ENCODE measurements around the gene ITGA11.
A peak's percentile ranks its signal among the peaks of the same experiment; 100 is the strongest.

The ITGA11 gene

GRCh38 chr15:68417051-68417450, 14.9 kb downstream of the ITGA11 start:
- Histone ChIP-seq H3K27me3 (ENCODE audit: low read depth) (no peaks in the 10 kb centered on the region), H3K9me3 (no peaks in the 10 kb centered on the region), H3K4me1 (no peaks in the 10 kb centered on the region), H3K36me3 (replicated peaks) (no peaks in the 10 kb centered on the region), H3K4me3 (no peak overlapping the region)
- in situ Hi-C loops (cut with MboI; ENCODE audit: low sequenced_read_pairs) = no loop called here
- peak in 1 of 2 experiments; percentile 4 for DNase-seq (ENCODE audit: low spot score in 2 of 2)

- Histone ChIP-seq H3K36me3 (replicated peaks) (no peaks in the 10 kb centered on the region), H3K9me3 (no peaks in the 10 kb centered on the region), H3K4me1 (no peaks in the 10 kb centered on the region), H3K27me3 (ENCODE audit: low read depth) (no peaks in the 10 kb centered on the region), H3K4me3 (no peak overlapping the region)
- in situ Hi-C loops (cut with MboI; ENCODE audit: low sequenced_read_pairs) = no loop called here
- no peak for DNase-seq (ENCODE audit: low spot score in 2 of 2)
These were observed 15.8 kb downstream of the ITGA11 start for GRCh38 chr15:68416158-68416535.

- in situ Hi-C loops (cut with MboI; ENCODE audit: low sequenced_read_pairs) = no loop called here
- Histone ChIP-seq H3K27me3 (ENCODE audit: low read depth) (no peaks in the 10 kb centered on the region), H3K4me3 (no peak overlapping the region), H3K9me3 (no peaks in the 10 kb centered on the region), H3K4me1 (no peaks in the 10 kb centered on the region), H3K36me3 (replicated peaks) (no peaks in the 10 kb centered on the region)
- peak in 1 of 2 experiments; percentile 6 for DNase-seq (ENCODE audit: low spot score in 2 of 2)
These were observed 16.3 kb downstream of the ITGA11 start for GRCh38 chr15:68415501-68416157.

GRCh38 chr15:68415061-68415460, 16.9 kb downstream of the ITGA11 start:
- DNase-seq (ENCODE audit: low spot score in 2 of 2) = no peak
- no peaks in the 10 kb centered on the region for H3K9me3 ChIP-seq
- no peaks in the 10 kb centered on the region for H3K36me3 ChIP-seq (replicated peaks)
- in situ Hi-C loops (cut with MboI; ENCODE audit: low sequenced_read_pairs) = no loop called here
- H3K4me3 ChIP-seq = no peak overlapping the region
- no peaks in the 10 kb centered on the region for H3K27me3 ChIP-seq (ENCODE audit: low read depth)
- no peaks in the 10 kb centered on the region for H3K4me1 ChIP-seq

- in situ Hi-C loops (cut with MboI; ENCODE audit: low sequenced_read_pairs) = no loop called here
- Histone ChIP-seq H3K36me3 (replicated peaks) (no peaks in the 10 kb centered on the region), H3K4me1 (no peaks in the 10 kb centered on the region), H3K4me3 (no peak overlapping the region), H3K27me3 (ENCODE audit: low read depth) (no peaks in the 10 kb centered on the region), H3K9me3 (no peaks in the 10 kb centered on the region)
- peak in 1 of 2 experiments; percentile 4 for DNase-seq (ENCODE audit: low spot score in 2 of 2)
These were observed 17.4 kb downstream of the ITGA11 start for GRCh38 chr15:68414591-68414990.

- no peaks in the 10 kb centered on the region for H3K4me1 ChIP-seq
- H3K36me3 ChIP-seq (replicated peaks) = no peaks in the 10 kb centered on the region
- H3K9me3 ChIP-seq = no peaks in the 10 kb centered on the region
- in situ Hi-C loops (cut with MboI; ENCODE audit: low sequenced_read_pairs) = no loop called here
- no peak overlapping the region for H3K4me3 ChIP-seq
- no peaks in the 10 kb centered on the region for H3K27me3 ChIP-seq (ENCODE audit: low read depth)
- DNase-seq (ENCODE audit: low spot score in 2 of 2) = peak in 1 of 2 experiments; percentile 5
These were observed 17.8 kb downstream of the ITGA11 start for GRCh38 chr15:68414206-68414555.

- no peaks in the 10 kb centered on the region for H3K36me3 ChIP-seq (replicated peaks)
- no peaks in the 10 kb centered on the region for H3K4me1 ChIP-seq
- peak in 1 of 2 experiments; percentile 4 for DNase-seq (ENCODE audit: low spot score in 2 of 2)
- H3K27me3 ChIP-seq (ENCODE audit: low read depth) = no peaks in the 10 kb centered on the region
- in situ Hi-C loops (cut with MboI; ENCODE audit: low sequenced_read_pairs) = no loop called here
- no peaks in the 10 kb centered on the region for H3K9me3 ChIP-seq
- H3K4me3 ChIP-seq = no peak overlapping the region
These were observed 18.4 kb downstream of the ITGA11 start for GRCh38 chr15:68413363-68414205.

GRCh38 chr15:68412218-68412617, 19.7 kb downstream of the ITGA11 start:
- Histone ChIP-seq H3K27me3 (ENCODE audit: low read depth) (0 out of 2 replicates have a peak, but pooled peaks cover 3% of the 10 kb centered on the region), H3K36me3 (replicated peaks) (no peaks in the 10 kb centered on the region), H3K9me3 (no peaks in the 10 kb centered on the region), H3K4me3 (no peak overlapping the region), H3K4me1 (no peaks in the 10 kb centered on the region)
- in situ Hi-C loops (cut with MboI; ENCODE audit: low sequenced_read_pairs) = no loop called here
- DNase-seq (ENCODE audit: low spot score in 2 of 2) = peak in 1 of 2 experiments; percentile 5

- in situ Hi-C loops (cut with MboI; ENCODE audit: low sequenced_read_pairs) = no loop called here
- H3K27me3 ChIP-seq (ENCODE audit: low read depth) = peaks cover 5% of the 10 kb centered on the region; the same call in 1 of the 2 replicates
- DNase-seq (ENCODE audit: low spot score in 2 of 2) = peak in 1 of 2 experiments; percentile 7
- no peak overlapping the region for H3K4me3 ChIP-seq
- H3K9me3 ChIP-seq = no peaks in the 10 kb centered on the region
- H3K4me1 ChIP-seq = no peaks in the 10 kb centered on the region
- H3K36me3 ChIP-seq (replicated peaks) = no peaks in the 10 kb centered on the region
These were observed 20.2 kb downstream of the ITGA11 start for GRCh38 chr15:68411735-68412134.

GRCh38 chr15:68411343-68411675, 20.7 kb downstream of the ITGA11 start:
- Histone ChIP-seq H3K4me1 (no peaks in the 10 kb centered on the region), H3K4me3 (no peak overlapping the region), H3K9me3 (no peaks in the 10 kb centered on the region), H3K27me3 (ENCODE audit: low read depth) (peaks cover 9% of the 10 kb centered on the region; the same call in 1 of the 2 replicates), H3K36me3 (replicated peaks) (no peaks in the 10 kb centered on the region)
- no peak for DNase-seq (ENCODE audit: low spot score in 2 of 2)
- in situ Hi-C loops (cut with MboI; ENCODE audit: low sequenced_read_pairs) = no loop called here

- Histone ChIP-seq H3K27me3 (ENCODE audit: low read depth) (peaks cover 11% of the 10 kb centered on the region; the same call in 1 of the 2 replicates), H3K4me3 (no peak overlapping the region), H3K36me3 (replicated peaks) (no peaks in the 10 kb centered on the region), H3K9me3 (no peaks in the 10 kb centered on the region), H3K4me1 (no peaks in the 10 kb centered on the region)
- peak in 1 of 2 experiments; percentile 5 for DNase-seq (ENCODE audit: low spot score in 2 of 2)
- in situ Hi-C loops (cut with MboI; ENCODE audit: low sequenced_read_pairs) = no loop called here
These were observed 21.3 kb downstream of the ITGA11 start for GRCh38 chr15:68410466-68411342.

GRCh38 chr15:68409736-68410370, 22.1 kb downstream of the ITGA11 start:
- Histone ChIP-seq H3K4me1 (no peaks in the 10 kb centered on the region), H3K4me3 (no peak overlapping the region), H3K36me3 (replicated peaks) (no peaks in the 10 kb centered on the region), H3K9me3 (no peaks in the 10 kb centered on the region), H3K27me3 (ENCODE audit: low read depth) (peaks cover 11% of the 10 kb centered on the region; the same call in 1 of the 2 replicates)
- peak in 1 of 2 experiments; percentile 6 for DNase-seq (ENCODE audit: low spot score in 2 of 2)
- in situ Hi-C loops (cut with MboI; ENCODE audit: low sequenced_read_pairs) = no loop called here

- in situ Hi-C loops (cut with MboI; ENCODE audit: low sequenced_read_pairs) = no loop called here
- Histone ChIP-seq H3K4me1 (no peaks in the 10 kb centered on the region), H3K9me3 (no peaks in the 10 kb centered on the region), H3K4me3 (no peak overlapping the region), H3K27me3 (ENCODE audit: low read depth) (peaks cover 11% of the 10 kb centered on the region; the same call in 1 of the 2 replicates), H3K36me3 (replicated peaks) (no peaks in the 10 kb centered on the region)
- DNase-seq (ENCODE audit: low spot score in 2 of 2) = peak in 1 of 2 experiments; percentile 4
These were observed 23.0 kb downstream of the ITGA11 start for GRCh38 chr15:68408971-68409370.

All from HAP-1 (cell line).